GM12872 (cell line): ENCODE data around the gene TCF7.

Experiments used
- CTCF ChIP-seq: IDR thresholded peaks from 3 replicates; pipeline ENCODE4 v1.5.1; 2011; ENCODE audit warnings: low read depth, mild to moderate bottlenecking, low read length, moderate library complexity; ENCODE audit not compliant: insufficient read depth

Gene TCF7

GRCh38 chr5:134135091-134135655 lies 20.7 kb downstream of the TCF7 start:
- TF ChIP-seq CTCF: no peak

- 0 out of 3 replicates have a peak, but pooled peaks have one; percentile 3 for TF ChIP-seq CTCF
Measured at GRCh38 chr5:134136221-134136631, 21.7 kb downstream of the TCF7 start.

GRCh38 chr5:134136771-134137170 lies 22.3 kb downstream of the TCF7 start:
- TF ChIP-seq CTCF: no peak

GRCh38 chr5:134138416-134139376 lies 24.2 kb downstream of the TCF7 start:
- no peak for TF ChIP-seq CTCF

- no peak for TF ChIP-seq CTCF
Measured at GRCh38 chr5:134139377-134139851, 24.9 kb downstream of the TCF7 start.

- TF ChIP-seq CTCF: no peak
Measured at GRCh38 chr5:134139891-134140469, 25.5 kb downstream of the TCF7 start.

- TF ChIP-seq CTCF: peak; percentile 90
Measured at GRCh38 chr5:134140530-134141201, 26.2 kb downstream of the TCF7 start.
